OCI-LY7 (cell line): ENCODE data around the gene MAN1C1. TPM values are rescaled to one million over a fixed set of nuclear protein-coding genes. Genes with fewer than 3 reads are reported as not detected.

Experiments
- BruUV-seq: library from RNA; stranded (reverse); fragments of 400-500 nt; replicated peaks from 2 replicates; lab custom pipeline; 2021; lab: Mats Ljungman, UMichigan
- CTCF ChIA-PET: fragments of 300-600 bp; sonication (Branson Sonifier 250); formaldehyde crosslinking; loops from one replicate; lab custom pipeline; 2022; ENCODE audit warnings: antibody characterized with exemption; ENCODE audit not compliant: unreplicated experiment; lab: Charles Lee
- POLR2A ChIA-PET: fragments of 300-600 bp; sonication (Branson Sonifier 250); formaldehyde crosslinking; loops from one replicate; lab custom pipeline; 2022; ENCODE audit warnings: antibody characterized with exemption; lab: Charles Lee
- DNase-seq: peaks from one replicate; pipeline ENCODE4 v3.0.0-alpha.2; 2015; ENCODE audit warnings: low spot score
- H2AFZ ChIP-seq: fragments of 200-600 bp; sonication (generic), shearing (Covaris generic); 2 replicates; pipeline ENCODE4 v1.6.1; 2014; ENCODE audit warnings: mild to moderate bottlenecking, antibody characterized with exemption, low read length, moderate library complexity
- H3K27ac ChIP-seq: fragments of 200-600 bp; sonication (generic); 2 replicates; pipeline ENCODE4 v1.5.1; 2014; ENCODE audit warnings: mixed run types, low read depth, mild to moderate bottlenecking, moderate library complexity, low read length, inconsistent platforms; ENCODE audit not compliant: poor library complexity, severe bottlenecking
- H3K36me3 ChIP-seq: fragments of 200-600 bp; sonication (generic); 2 replicates; pipeline ENCODE4 v1.6.1; 2014; ENCODE audit warnings: mild to moderate bottlenecking, antibody characterized with exemption, low read length, moderate library complexity, mixed read lengths; ENCODE audit not compliant: insufficient read depth
- H3K4me1 ChIP-seq: fragments of 200-600 bp; sonication (generic); 2 replicates; pipeline ENCODE4 v1.5.1; 2014; ENCODE audit warnings: mild to moderate bottlenecking, low read length; ENCODE audit not compliant: insufficient read depth, poor library complexity, severe bottlenecking
- H3K4me2 ChIP-seq: fragments of 200-600 bp; sonication (generic); 2 replicates; pipeline ENCODE4 v1.6.1; 2014; ENCODE audit warnings: mild to moderate bottlenecking, low read length
- H3K4me3 ChIP-seq: fragments of 200-600 bp; sonication (generic); 2 replicates; pipeline ENCODE4 v1.5.1; 2014; ENCODE audit warnings: mild to moderate bottlenecking, low read depth, low read length; ENCODE audit not compliant: poor library complexity, severe bottlenecking
- H3K79me2 ChIP-seq: fragments of 200-600 bp; sonication (generic); 2 replicates; pipeline ENCODE4 v1.6.1; 2016; ENCODE audit warnings: low read depth, mild to moderate bottlenecking, low read length, moderate library complexity, mixed read lengths; ENCODE audit not compliant: insufficient read depth
- H3K9me2 ChIP-seq: fragments of 200-600 bp; sonication (generic); 2 replicates; pipeline ENCODE4 v1.6.1; 2016; ENCODE audit warnings: mild to moderate bottlenecking, low read length, mixed read lengths; ENCODE audit not compliant: insufficient read depth
- H3K9me3 ChIP-seq: fragments of 200-600 bp; sonication (generic); 2 replicates; pipeline ENCODE4 v1.6.1; 2014; ENCODE audit warnings: mild to moderate bottlenecking, mixed run types, low read length, mixed read lengths
- H4K20me1 ChIP-seq: fragments of 200-600 bp; sonication (generic); 2 replicates; pipeline ENCODE4 v1.6.1; 2014; ENCODE audit warnings: mild to moderate bottlenecking, antibody characterized with exemption, low read length, moderate library complexity, mixed read lengths; ENCODE audit not compliant: insufficient read depth
- EZH2phosphoT487 ChIP-seq: fragments of 200-600 bp; sonication (generic); IDR thresholded peaks from 2 replicates; pipeline ENCODE4 v1.6.1; 2018; ENCODE audit warnings: low read depth, borderline replicate concordance, mild to moderate bottlenecking, mixed run types, antibody characterized with exemption, low read length, moderate library complexity, mixed read lengths
- intact Hi-C: fragments of 100-400 bp; cut with micrococcal nuclease; formaldehyde crosslinking; loops from one replicate; pipeline ENCODE4 v1.10.0; 2022; ENCODE audit not compliant: unreplicated experiment
- total RNA-seq, 2 experiments: library from RNA; depleted of rRNA in 1 of 2; stranded (reverse); fragments of >200 nt in 1 of 2; shearing (Covaris generic) in 1 of 2; gene quantifications; 2 replicates each; pipeline ENCODE4 v1.2.3, GENCODE V29; 2014 to 2022
- TF ChIP-seq, protein P1 (sequence below): fragments of 200-600 bp; sonication (generic); conservative IDR thresholded peaks from 2 replicates; pipeline ENCODE4 v1.5.1; 2014; ENCODE audit warnings: mild to moderate bottlenecking, antibody characterized with exemption, low read length, moderate library complexity, mixed read lengths

The MAN1C1 gene
- total RNA-seq, 2 experiments from 2014 or later, result 3.0 to 4.9 TPM

DNA sequence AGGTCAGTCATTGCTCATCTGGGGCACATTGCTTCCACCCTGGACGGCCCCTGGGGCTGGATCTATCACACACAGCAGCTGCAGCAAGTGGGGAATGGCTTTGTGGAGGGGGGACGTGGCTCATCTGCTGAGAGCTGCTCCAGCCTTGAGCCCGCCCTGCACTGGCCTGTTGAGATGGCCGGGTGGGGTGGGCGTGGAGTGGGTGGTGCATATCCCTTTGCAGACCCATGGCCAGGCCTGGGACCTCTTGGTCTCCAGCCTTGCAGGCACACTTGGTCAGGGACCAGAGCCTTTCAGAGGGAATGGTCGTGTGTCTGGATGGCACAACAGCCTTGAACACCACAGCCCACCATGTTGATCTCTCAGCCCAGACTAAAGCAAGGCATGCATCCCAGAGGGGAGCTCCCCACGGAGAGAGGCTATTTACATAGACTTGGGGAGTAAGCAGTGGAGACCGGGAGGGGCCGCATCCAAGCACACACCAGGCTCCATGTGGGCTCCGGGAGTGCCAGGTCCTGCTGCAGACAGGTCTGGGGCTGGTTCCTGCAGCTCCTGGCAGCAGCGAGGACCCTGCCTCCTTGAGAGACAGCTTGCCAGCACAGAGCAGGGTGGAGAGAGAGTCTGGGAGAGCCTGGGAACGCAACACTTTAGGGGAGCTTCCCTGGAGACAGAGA lies 130.6 kb downstream of the MAN1C1 start:
- no peaks in the 10 kb centered on the region for H3K4me1 ChIP-seq
- intact Hi-C loops, result no loop called here
- TF ChIP-seq, protein P1, sequence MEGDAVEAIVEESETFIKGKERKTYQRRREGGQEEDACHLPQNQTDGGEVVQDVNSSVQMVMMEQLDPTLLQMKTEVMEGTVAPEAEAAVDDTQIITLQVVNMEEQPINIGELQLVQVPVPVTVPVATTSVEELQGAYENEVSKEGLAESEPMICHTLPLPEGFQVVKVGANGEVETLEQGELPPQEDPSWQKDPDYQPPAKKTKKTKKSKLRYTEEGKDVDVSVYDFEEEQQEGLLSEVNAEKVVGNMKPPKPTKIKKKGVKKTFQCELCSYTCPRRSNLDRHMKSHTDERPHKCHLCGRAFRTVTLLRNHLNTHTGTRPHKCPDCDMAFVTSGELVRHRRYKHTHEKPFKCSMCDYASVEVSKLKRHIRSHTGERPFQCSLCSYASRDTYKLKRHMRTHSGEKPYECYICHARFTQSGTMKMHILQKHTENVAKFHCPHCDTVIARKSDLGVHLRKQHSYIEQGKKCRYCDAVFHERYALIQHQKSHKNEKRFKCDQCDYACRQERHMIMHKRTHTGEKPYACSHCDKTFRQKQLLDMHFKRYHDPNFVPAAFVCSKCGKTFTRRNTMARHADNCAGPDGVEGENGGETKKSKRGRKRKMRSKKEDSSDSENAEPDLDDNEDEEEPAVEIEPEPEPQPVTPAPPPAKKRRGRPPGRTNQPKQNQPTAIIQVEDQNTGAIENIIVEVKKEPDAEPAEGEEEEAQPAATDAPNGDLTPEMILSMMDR, result no peak
- no peak for TF ChIP-seq EZH2phosphoT487
- H3K79me2 ChIP-seq, result no peaks in the 10 kb centered on the region
- ChIA-PET POLR2A (no interaction called here), CTCF (no interaction called here)
- no peaks in the 10 kb centered on the region for H3K9me3 ChIP-seq
- no peak overlapping the region for H3K4me3 ChIP-seq
- H3K4me2 ChIP-seq, result no peak overlapping the region
- no TSS peak for BruUV-seq
- H3K27ac ChIP-seq, result no peak overlapping the region
- H4K20me1 ChIP-seq, result no peaks in the 10 kb centered on the region
- H2AFZ ChIP-seq, result no peak overlapping the region
- no peaks in the 10 kb centered on the region for H3K36me3 ChIP-seq
- H3K9me2 ChIP-seq, result no peaks in the 10 kb centered on the region
- no peak for DNase-seq

DNA sequence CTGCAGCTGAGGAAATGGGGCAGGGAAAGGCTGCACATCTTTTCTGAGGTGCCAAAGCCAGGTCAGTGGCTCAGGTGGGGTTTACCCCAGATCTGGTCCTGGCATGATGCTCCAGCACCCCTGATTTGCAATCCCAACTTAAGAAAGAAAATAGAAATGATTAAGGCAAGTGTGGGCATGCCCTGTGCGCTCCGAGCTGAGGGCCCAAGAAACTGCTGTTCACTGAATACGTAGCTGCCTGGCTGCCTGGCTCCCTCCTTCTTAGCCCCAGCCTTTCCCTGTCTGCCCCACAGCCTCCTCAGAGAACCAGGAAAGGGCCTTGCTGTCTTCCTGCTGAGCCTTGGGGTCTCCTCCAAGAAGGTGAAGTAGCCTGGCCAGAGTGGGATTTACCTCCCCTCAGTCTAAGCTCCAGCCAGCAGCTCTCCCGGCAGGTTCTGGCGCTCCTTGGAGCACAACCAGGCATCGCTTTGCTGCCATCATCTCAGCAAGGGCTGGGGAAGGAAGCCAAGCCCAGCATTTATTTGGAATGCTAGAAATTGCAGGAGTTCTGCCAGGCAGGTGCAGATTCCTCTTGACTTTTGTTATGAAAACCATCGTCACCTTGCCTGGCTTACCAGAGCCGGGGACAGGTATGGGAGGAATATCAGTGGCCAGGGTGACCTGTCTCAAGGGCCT lies 132.1 kb downstream of the MAN1C1 start:
- Histone ChIP-seq H3K4me3 (no peak overlapping the region), H3K4me2 (no peak overlapping the region), H2AFZ (no peak overlapping the region), H3K79me2 (no peaks in the 10 kb centered on the region), H3K27ac (no peak overlapping the region), H3K4me1 (no peaks in the 10 kb centered on the region), H3K9me3 (no peaks in the 10 kb centered on the region), H4K20me1 (no peaks in the 10 kb centered on the region), H3K36me3 (no peaks in the 10 kb centered on the region), H3K9me2 (no peaks in the 10 kb centered on the region)
- TF ChIP-seq, protein P1, result no peak
- no peak for TF ChIP-seq EZH2phosphoT487
- DNase-seq, result no peak
- intact Hi-C loops, result no loop called here
- ChIA-PET CTCF (no interaction called here), POLR2A (interaction anchor here (0.5 kb wide), 1 partner anchor 606 kb away, joined by 3 read pairs; no protein-coding TSS in a partner anchor)
- BruUV-seq, result no TSS peak
